ENCODE data around the gene KIF1A. TPM values are rescaled to one million over a fixed set of nuclear protein-coding genes. Genes with fewer than 3 reads are reported as not detected.
"Not testable (repeated sequence)": the region's sequence is repeated elsewhere in the genome, so short reads cannot be mapped to it uniquely, and the experiment has no call there.

KIF1A gene
- total RNA-seq, 1 donor from 2014 or later, result 48.9 TPM

GRCh38 chr2:240782886-240783818 lies 36.9 kb downstream of the KIF1A start:
- H3K27me3 Mint-ChIP-seq (ENCODE audit: low read depth), result no peaks in the 10 kb centered on the region
- no peak for DNase-seq (ENCODE audit: low spot score in 2 of 2, unreplicated experiment in 2 of 2)
- H3K4me3 Mint-ChIP-seq, result no peak overlapping the region
- no peaks in the 10 kb centered on the region for H3K4me1 Mint-ChIP-seq
- no peaks in the 10 kb centered on the region for H3K9me3 Mint-ChIP-seq
- H3K36me3 Mint-ChIP-seq, result no peaks in the 10 kb centered on the region
- H3K27ac Mint-ChIP-seq, result no peak overlapping the region
- TF ChIP-seq CTCF (IDR thresholded peaks at IDR 0.05; ENCODE audit: unreplicated experiment), result no peak

- Mint-ChIP-seq H3K27me3 (ENCODE audit: low read depth) (no peaks in the 10 kb centered on the region), H3K4me3 (no peak overlapping the region), H3K9me3 (no peaks in the 10 kb centered on the region), H3K27ac (no peak overlapping the region), H3K4me1 (no peaks in the 10 kb centered on the region), H3K36me3 (no peaks in the 10 kb centered on the region)
- DNase-seq (ENCODE audit: low spot score in 2 of 2, unreplicated experiment in 2 of 2), result no peak
- TF ChIP-seq CTCF (IDR thresholded peaks at IDR 0.05; ENCODE audit: unreplicated experiment), result no peak
Measured at GRCh38 chr2:240782221-240782885, 37.7 kb downstream of the KIF1A start.

- no peak overlapping the region for H3K27ac Mint-ChIP-seq
- H3K27me3 Mint-ChIP-seq (ENCODE audit: low read depth), result no peaks in the 10 kb centered on the region
- H3K4me3 Mint-ChIP-seq, result no peak overlapping the region
- no peaks in the 10 kb centered on the region for H3K36me3 Mint-ChIP-seq
- H3K9me3 Mint-ChIP-seq, result no peaks in the 10 kb centered on the region
- H3K4me1 Mint-ChIP-seq, result no peaks in the 10 kb centered on the region
- no peak for TF ChIP-seq CTCF (IDR thresholded peaks at IDR 0.05; ENCODE audit: unreplicated experiment)
- no peak for DNase-seq (ENCODE audit: low spot score in 2 of 2, unreplicated experiment in 2 of 2)
Measured at GRCh38 chr2:240781471-240782220, 38.4 kb downstream of the KIF1A start.

GRCh38 chr2:240780023-240780700 lies 39.9 kb downstream of the KIF1A start:
- no peak overlapping the region for H3K27ac Mint-ChIP-seq
- TF ChIP-seq CTCF (IDR thresholded peaks at IDR 0.05; ENCODE audit: unreplicated experiment), result no peak
- H3K4me1 Mint-ChIP-seq, result peaks cover 7% of the 10 kb centered on the region
- DNase-seq (ENCODE audit: low spot score in 2 of 2, unreplicated experiment in 2 of 2), result no peak
- H3K36me3 Mint-ChIP-seq, result no peaks in the 10 kb centered on the region
- no peaks in the 10 kb centered on the region for H3K27me3 Mint-ChIP-seq (ENCODE audit: low read depth)
- H3K9me3 Mint-ChIP-seq, result no peaks in the 10 kb centered on the region
- no peak overlapping the region for H3K4me3 Mint-ChIP-seq

GRCh38 chr2:240779250-240779832 lies 40.7 kb downstream of the KIF1A start:
- not testable (repeated sequence) for H3K4me3 Mint-ChIP-seq; H3K9me3 Mint-ChIP-seq; H3K27ac Mint-ChIP-seq; DNase-seq (ENCODE audit: low spot score in 2 of 2, unreplicated experiment in 2 of 2); H3K36me3 Mint-ChIP-seq; H3K27me3 Mint-ChIP-seq (ENCODE audit: low read depth); H3K4me1 Mint-ChIP-seq

Measured in mesothelial cell of epicardium (in vitro differentiated cells).